Suprapubic skin (tissue), 3 donors: ENCODE measurements around the gene IL1A.

Source experiments
- EP300 ChIP-seq: sonication (generic); formaldehyde crosslinking; IDR thresholded peaks from one replicate; pipeline ENCODE4 v1.6.1; 2017; ENCODE audit warnings: antibody characterized with exemption
- TF ChIP-seq, protein P1 (sequence below), 2 donors: fragments of 200-600 bp in 1 of 2; fragments of 450-650 bp in 1 of 2; sonication (generic) in 1 of 2; IDR thresholded peaks; one replicate each; pipeline ENCODE4 v1.5.1; 2016 to 2019; ENCODE audit warnings: antibody characterized with exemption in 2 of 2, mild to moderate bottlenecking in 1 of 2, moderate library complexity in 1 of 2

DNA sequence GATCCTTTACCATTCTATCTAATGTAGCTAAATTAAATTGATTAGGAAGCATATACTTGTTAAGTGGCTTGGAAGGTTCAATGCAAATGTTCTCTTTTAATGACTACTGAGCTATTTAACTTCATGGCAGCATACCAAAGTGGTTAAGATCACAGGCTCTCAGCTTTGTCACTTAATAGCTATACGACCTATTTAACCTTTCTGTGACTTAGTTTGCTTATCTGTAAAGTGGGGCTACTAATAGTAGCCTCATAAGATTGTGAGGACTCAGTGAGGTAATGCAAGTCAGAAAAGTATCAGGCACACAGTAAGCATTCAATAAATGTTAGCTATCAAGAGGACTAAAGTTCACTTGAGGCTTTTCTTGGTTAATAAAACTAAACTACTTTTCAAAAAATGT is 24.1 kb downstream of the IL1A start:
- TF ChIP-seq, protein P1, sequence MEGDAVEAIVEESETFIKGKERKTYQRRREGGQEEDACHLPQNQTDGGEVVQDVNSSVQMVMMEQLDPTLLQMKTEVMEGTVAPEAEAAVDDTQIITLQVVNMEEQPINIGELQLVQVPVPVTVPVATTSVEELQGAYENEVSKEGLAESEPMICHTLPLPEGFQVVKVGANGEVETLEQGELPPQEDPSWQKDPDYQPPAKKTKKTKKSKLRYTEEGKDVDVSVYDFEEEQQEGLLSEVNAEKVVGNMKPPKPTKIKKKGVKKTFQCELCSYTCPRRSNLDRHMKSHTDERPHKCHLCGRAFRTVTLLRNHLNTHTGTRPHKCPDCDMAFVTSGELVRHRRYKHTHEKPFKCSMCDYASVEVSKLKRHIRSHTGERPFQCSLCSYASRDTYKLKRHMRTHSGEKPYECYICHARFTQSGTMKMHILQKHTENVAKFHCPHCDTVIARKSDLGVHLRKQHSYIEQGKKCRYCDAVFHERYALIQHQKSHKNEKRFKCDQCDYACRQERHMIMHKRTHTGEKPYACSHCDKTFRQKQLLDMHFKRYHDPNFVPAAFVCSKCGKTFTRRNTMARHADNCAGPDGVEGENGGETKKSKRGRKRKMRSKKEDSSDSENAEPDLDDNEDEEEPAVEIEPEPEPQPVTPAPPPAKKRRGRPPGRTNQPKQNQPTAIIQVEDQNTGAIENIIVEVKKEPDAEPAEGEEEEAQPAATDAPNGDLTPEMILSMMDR (IDR thresholded peaks at IDR 0.05): no peak
- TF ChIP-seq EP300: no peak
